Endothelial cell of umbilical vein (primary cell): ENCODE data around the gene SAP30L. TPM values are rescaled to one million over a fixed set of nuclear protein-coding genes. Genes with fewer than 3 reads are reported as not detected.

Experiments
- BruUV-seq: library from RNA; stranded (reverse); fragments of 400-500 nt; replicated peaks from 2 replicates; lab custom pipeline; 2021; lab: Mats Ljungman, UMichigan
- CTCF ChIA-PET: fragments of 300-600, 350-600 bp; sonication (Branson Sonifier 250); formaldehyde crosslinking; loops from one replicate; lab custom pipeline; 2021; ENCODE audit warnings: antibody characterized with exemption, inconsistent platforms; lab: Charles Lee
- POLR2A ChIA-PET: fragments of 300-600, 350-600 bp; sonication (Branson Sonifier 250); formaldehyde crosslinking; loops from one replicate; lab custom pipeline; 2021; ENCODE audit warnings: antibody characterized with exemption, inconsistent platforms; lab: Charles Lee
- DNase-seq: peaks from one replicate; pipeline ENCODE4 v3.0.0-alpha.2; 2011; ENCODE audit warnings: low read depth, low spot score
- FAIRE-seq: peaks from 2 replicates; lab custom pipeline; 2011; peaks lifted over from hg19 to GRCh38; lab: Jason Lieb, UNC
- H2AFZ ChIP-seq: 2 replicates; pipeline ENCODE4 v1.6.0; 2012; ENCODE audit warnings: low read depth, low read length, control low read depth, inconsistent platforms
- H3K27ac ChIP-seq: 2 replicates; pipeline ENCODE4 v1.5.1; 2011; ENCODE audit warnings: low read depth, mild to moderate bottlenecking, control low read depth, low read length, moderate library complexity; ENCODE audit not compliant: insufficient read depth
- H3K27me3 ChIP-seq, 2 experiments: 2 replicates each; pipeline versions ENCODE4 v1.6.0 to v1.6.1; 2011; ENCODE audit warnings: low read length in 2 of 2, mixed read lengths in 1 of 2; ENCODE audit not compliant: control insufficient read depth in 2 of 2, insufficient read depth in 2 of 2
- H3K36me3 ChIP-seq, 2 experiments: 2 replicates in 1 of 2; 3 replicates in 1 of 2; pipeline ENCODE4 v1.5.1; 2011; ENCODE audit warnings: low read length in 2 of 2, mild to moderate bottlenecking in 1 of 2, moderate library complexity in 1 of 2; ENCODE audit not compliant: control insufficient read depth in 2 of 2, insufficient read depth in 2 of 2; ENCODE audit errors: extremely low read depth in 1 of 2
- H3K4me1 ChIP-seq: 3 replicates; pipeline ENCODE4 v1.5.1; 2011; ENCODE audit warnings: mild to moderate bottlenecking, low read length; ENCODE audit not compliant: control insufficient read depth, insufficient read depth; ENCODE audit errors: extremely low read depth
- H3K4me2 ChIP-seq: 2 replicates; pipeline ENCODE4 v1.6.1; 2011; ENCODE audit warnings: low read length, control low read depth, mixed read lengths; ENCODE audit not compliant: insufficient read depth
- H3K4me3 ChIP-seq, 3 experiments: fragments of 200-600 bp in 1 of 3; sonication (generic), shearing (Covaris generic) in 1 of 3; replicated peaks in 1 of 3; 2 replicates each; pipeline ENCODE4 v1.5.1; 2011 to 2016; ENCODE audit warnings: control low read depth in 3 of 3, low read length in 3 of 3, mild to moderate bottlenecking in 2 of 3, inconsistent platforms in 1 of 3, low read depth in 1 of 3, moderate library complexity in 1 of 3; ENCODE audit not compliant: insufficient read depth in 1 of 3
- H3K79me2 ChIP-seq: 2 replicates; pipeline ENCODE4 v1.6.0; 2012; ENCODE audit warnings: low read length, inconsistent platforms; ENCODE audit not compliant: control insufficient read depth, insufficient read depth
- H3K9ac ChIP-seq: replicated peaks from 2 replicates; pipeline ENCODE3; 2011; ENCODE audit warnings: low read length, control low read depth; ENCODE audit not compliant: insufficient read depth; ENCODE audit errors: extremely low read depth
- H3K9me1 ChIP-seq: replicated peaks from 3 replicates; pipeline ENCODE4 v1.6.0; 2011; ENCODE audit warnings: mild to moderate bottlenecking, low read length; ENCODE audit not compliant: control insufficient read depth, insufficient read depth; ENCODE audit errors: extremely low read depth
- H3K9me3 ChIP-seq: replicated peaks from 2 replicates; pipeline ENCODE4 v1.5.1; 2012; ENCODE audit warnings: low read length, inconsistent platforms; ENCODE audit not compliant: control insufficient read depth, insufficient read depth
- H4K20me1 ChIP-seq: replicated peaks from 2 replicates; pipeline ENCODE3; 2011; ENCODE audit warnings: mild to moderate bottlenecking, low read length; ENCODE audit not compliant: control insufficient read depth, insufficient read depth; ENCODE audit errors: extremely low read depth
- EZH2 ChIP-seq: IDR thresholded peaks from 2 replicates; pipeline ENCODE4 v1.6.1; 2012; ENCODE audit warnings: borderline replicate concordance, low read depth, mild to moderate bottlenecking, moderate library complexity, low read length, inconsistent platforms; ENCODE audit not compliant: severe bottlenecking
- FOS ChIP-seq: IDR thresholded peaks from 2 replicates; pipeline ENCODE4 v1.6.1; 2011; ENCODE audit warnings: mild to moderate bottlenecking, low read length, moderate library complexity, borderline replicate concordance; ENCODE audit not compliant: insufficient read depth
- GATA2 ChIP-seq: IDR thresholded peaks from 2 replicates; pipeline ENCODE4 v1.7.0; 2011; ENCODE audit warnings: low read depth, mild to moderate bottlenecking, moderate library complexity, mixed read lengths, low read length; ENCODE audit not compliant: insufficient read length, insufficient read depth
- JUN ChIP-seq: IDR thresholded peaks from 2 replicates; pipeline ENCODE4 v1.6.1; 2011; ENCODE audit warnings: borderline replicate concordance, low read depth; ENCODE audit not compliant: insufficient read length, insufficient read depth
- MYC ChIP-seq: IDR thresholded peaks from one replicate; pipeline ENCODE4 v1.6.1; 2011; ENCODE audit warnings: mild to moderate bottlenecking, low read depth, low read length
- POLR2A ChIP-seq: IDR thresholded peaks from 2 replicates; pipeline ENCODE4 v1.6.1; 2012; ENCODE audit warnings: low read depth, mild to moderate bottlenecking, control low read depth, low read length
- POLR2AphosphoS5 ChIP-seq: IDR thresholded peaks from 2 replicates; pipeline ENCODE4 v1.6.1; 2012; ENCODE audit warnings: low read depth, mild to moderate bottlenecking, control low read depth, low read length, moderate library complexity; ENCODE audit not compliant: insufficient read depth
- dilution Hi-C: fragments of 300-500 bp; cut with MboI; formaldehyde crosslinking; loops from one replicate; pipeline ENCODE4 v1.15.0; 2019; ENCODE audit warnings: low sequenced_read_pairs; ENCODE audit not compliant: extremely low pct_ligation_motif_present
- intact Hi-C: fragments of 100-400 bp; cut with micrococcal nuclease; formaldehyde crosslinking; loops from one replicate; pipeline ENCODE4 v1.10.0; 2022
- polyA plus RNA-seq, 4 experiments: library from polyadenylated mRNA; depleted of rRNA in 3 of 4; stranded (reverse) in 3 of 4; unstranded in 1 of 4; fragments of >200 nt; gene quantifications; 2 replicates each; pipeline versions ENCODE4 v1.2.1 to v1.2.3, GENCODE V29; 2011 to 2012; ENCODE audit warnings: missing spikeins in 1 of 4
- total RNA-seq: library from RNA; stranded (reverse); gene quantifications from 2 replicates; pipeline ENCODE4 v1.2.3, GENCODE V29; 2021
- TF ChIP-seq, protein P1 (sequence below): IDR thresholded peaks from 2 replicates; pipeline ENCODE4 v1.6.1; 2011; ENCODE audit not compliant: insufficient read depth, insufficient read length
- TF ChIP-seq, protein P2 (sequence below), 2 donors: IDR thresholded peaks; 1 replicate in 1 of 2; 2 replicates in 1 of 2; pipeline ENCODE4 v1.5.1; 2011; ENCODE audit warnings: low read length in 2 of 2, mild to moderate bottlenecking in 2 of 2, moderate library complexity in 2 of 2, control low read depth in 1 of 2, inconsistent platforms in 1 of 2, low read depth in 1 of 2; ENCODE audit not compliant: insufficient read depth in 1 of 2; ENCODE audit errors: extremely low read depth in 1 of 2

Gene SAP30L
- total and polyA plus RNA-seq, 2 donors (not counting 3 experiments of a cell fraction or from before 2014, with no cell fraction given): 18.1 to 37.8 TPM

GRCh38 chr5:154408811-154409210 lies 37.0 kb upstream of the SAP30L start:
- H3K9ac ChIP-seq: no peak overlapping the region
- no peaks in the 10 kb centered on the region for H3K79me2 ChIP-seq
- H3K36me3 ChIP-seq: peaks cover 5 to 26% of the 10 kb centered on the region in 2 experiments
- no peaks in the 10 kb centered on the region for H3K9me3 ChIP-seq
- no peaks in the 10 kb centered on the region for H3K9me1 ChIP-seq
- no peak for DNase-seq
- H3K4me2 ChIP-seq: no peak overlapping the region
- no peaks in the 10 kb centered on the region for H3K27me3 ChIP-seq
- no TSS peak for BruUV-seq
- ChIA-PET POLR2A (no interaction called here), CTCF (interaction anchor here (1.0 to 3.0 kb wide), 3 partner anchors 10 to 336 kb away, joined by 3 to 14 read pairs (median 3); no protein-coding TSS in a partner anchor)
- H3K4me1 ChIP-seq: no peaks in the 10 kb centered on the region
- TF ChIP-seq, protein P1, sequence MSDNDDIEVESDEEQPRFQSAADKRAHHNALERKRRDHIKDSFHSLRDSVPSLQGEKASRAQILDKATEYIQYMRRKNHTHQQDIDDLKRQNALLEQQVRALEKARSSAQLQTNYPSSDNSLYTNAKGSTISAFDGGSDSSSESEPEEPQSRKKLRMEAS: no peak
- TF ChIP-seq JUN (no peak), POLR2A (no peak), POLR2AphosphoS5 (no peak), GATA2 (no peak), MYC (no peak), EZH2 (no peak), FOS (no peak)
- TF ChIP-seq, protein P2, sequence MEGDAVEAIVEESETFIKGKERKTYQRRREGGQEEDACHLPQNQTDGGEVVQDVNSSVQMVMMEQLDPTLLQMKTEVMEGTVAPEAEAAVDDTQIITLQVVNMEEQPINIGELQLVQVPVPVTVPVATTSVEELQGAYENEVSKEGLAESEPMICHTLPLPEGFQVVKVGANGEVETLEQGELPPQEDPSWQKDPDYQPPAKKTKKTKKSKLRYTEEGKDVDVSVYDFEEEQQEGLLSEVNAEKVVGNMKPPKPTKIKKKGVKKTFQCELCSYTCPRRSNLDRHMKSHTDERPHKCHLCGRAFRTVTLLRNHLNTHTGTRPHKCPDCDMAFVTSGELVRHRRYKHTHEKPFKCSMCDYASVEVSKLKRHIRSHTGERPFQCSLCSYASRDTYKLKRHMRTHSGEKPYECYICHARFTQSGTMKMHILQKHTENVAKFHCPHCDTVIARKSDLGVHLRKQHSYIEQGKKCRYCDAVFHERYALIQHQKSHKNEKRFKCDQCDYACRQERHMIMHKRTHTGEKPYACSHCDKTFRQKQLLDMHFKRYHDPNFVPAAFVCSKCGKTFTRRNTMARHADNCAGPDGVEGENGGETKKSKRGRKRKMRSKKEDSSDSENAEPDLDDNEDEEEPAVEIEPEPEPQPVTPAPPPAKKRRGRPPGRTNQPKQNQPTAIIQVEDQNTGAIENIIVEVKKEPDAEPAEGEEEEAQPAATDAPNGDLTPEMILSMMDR (IDR thresholded peaks at IDR 0.05; ENCODE audit: extremely low read depth in 1 of 2, insufficient read depth in 1 of 2, low read depth in 1 of 2, low read length in 2 of 2): no peak
- H3K27ac ChIP-seq: no peak overlapping the region
- no peak for FAIRE-seq
- H2AFZ ChIP-seq: no peak overlapping the region
- H3K4me3 ChIP-seq: no peak overlapping the region
- H4K20me1 ChIP-seq: no peaks in the 10 kb centered on the region
- dilution Hi-C loops: no loop called here
- intact Hi-C loops: loop anchor here (5.0 kb wide), 1 partner anchor 77 kb away; no protein-coding TSS in a partner anchor
